ENCODE measurements around the gene RNF145. TPM values are rescaled to one million over a fixed set of nuclear protein-coding genes. Genes with fewer than 3 reads are reported as not detected.
A peak's percentile ranks its signal among the peaks of the same experiment; 100 is the strongest.
"Not testable (repeated sequence)": the region's sequence is repeated elsewhere in the genome, so short reads cannot be mapped to it uniquely, and the experiment has no call there.

Gene RNF145, protein sequence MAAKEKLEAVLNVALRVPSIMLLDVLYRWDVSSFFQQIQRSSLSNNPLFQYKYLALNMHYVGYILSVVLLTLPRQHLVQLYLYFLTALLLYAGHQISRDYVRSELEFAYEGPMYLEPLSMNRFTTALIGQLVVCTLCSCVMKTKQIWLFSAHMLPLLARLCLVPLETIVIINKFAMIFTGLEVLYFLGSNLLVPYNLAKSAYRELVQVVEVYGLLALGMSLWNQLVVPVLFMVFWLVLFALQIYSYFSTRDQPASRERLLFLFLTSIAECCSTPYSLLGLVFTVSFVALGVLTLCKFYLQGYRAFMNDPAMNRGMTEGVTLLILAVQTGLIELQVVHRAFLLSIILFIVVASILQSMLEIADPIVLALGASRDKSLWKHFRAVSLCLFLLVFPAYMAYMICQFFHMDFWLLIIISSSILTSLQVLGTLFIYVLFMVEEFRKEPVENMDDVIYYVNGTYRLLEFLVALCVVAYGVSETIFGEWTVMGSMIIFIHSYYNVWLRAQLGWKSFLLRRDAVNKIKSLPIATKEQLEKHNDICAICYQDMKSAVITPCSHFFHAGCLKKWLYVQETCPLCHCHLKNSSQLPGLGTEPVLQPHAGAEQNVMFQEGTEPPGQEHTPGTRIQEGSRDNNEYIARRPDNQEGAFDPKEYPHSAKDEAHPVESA
- 31.4 and 40.6 TPM in 2 replicates for total RNA-seq (2014; rRNA removed; shearing (Covaris generic))

DNA sequence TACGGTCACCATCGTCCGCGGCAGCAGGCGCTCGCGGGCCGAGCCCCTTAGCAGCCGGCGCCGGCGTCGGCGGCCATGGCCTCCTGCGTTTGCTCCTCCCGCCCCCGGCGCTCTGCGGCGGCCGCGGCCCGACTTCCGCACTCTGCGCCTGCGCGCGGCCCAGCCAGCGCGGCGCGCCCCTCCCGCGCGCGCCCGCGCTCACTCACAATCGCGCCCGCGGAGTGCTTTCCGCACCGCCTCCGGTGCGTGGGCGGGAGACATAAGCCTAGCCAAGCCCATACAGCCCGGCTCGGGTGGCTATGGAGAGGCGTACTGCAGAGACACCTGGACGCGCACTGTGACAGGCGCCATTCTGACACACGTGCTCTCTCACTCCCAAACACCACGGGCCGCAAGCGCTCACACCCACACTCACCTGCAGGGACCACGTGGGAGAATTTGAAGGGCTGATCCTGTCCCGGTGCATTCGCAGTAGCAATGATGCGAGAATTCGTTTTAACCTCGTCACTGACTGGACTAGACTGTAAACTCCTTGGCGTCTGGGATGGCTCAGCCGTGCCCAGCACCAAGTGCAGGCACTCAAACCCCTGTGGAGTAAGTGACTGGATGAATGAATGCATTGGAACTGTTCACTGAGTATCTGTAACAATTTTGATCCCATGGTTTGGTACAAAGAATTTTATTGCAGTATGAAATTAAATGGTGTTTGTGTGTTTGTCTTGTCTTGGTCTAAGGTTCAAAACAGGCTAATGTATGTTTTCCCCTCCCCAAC lies at the start of gene RNF145:
Gene RNF145, minus strand, starts transcription at position 116 of the 772 bp plus-strand sequence. CDS start 5,936 bp downstream, outside the sequence.
- DNase-seq (ENCODE audit: low read depth) = peak; percentile 88

DNA sequence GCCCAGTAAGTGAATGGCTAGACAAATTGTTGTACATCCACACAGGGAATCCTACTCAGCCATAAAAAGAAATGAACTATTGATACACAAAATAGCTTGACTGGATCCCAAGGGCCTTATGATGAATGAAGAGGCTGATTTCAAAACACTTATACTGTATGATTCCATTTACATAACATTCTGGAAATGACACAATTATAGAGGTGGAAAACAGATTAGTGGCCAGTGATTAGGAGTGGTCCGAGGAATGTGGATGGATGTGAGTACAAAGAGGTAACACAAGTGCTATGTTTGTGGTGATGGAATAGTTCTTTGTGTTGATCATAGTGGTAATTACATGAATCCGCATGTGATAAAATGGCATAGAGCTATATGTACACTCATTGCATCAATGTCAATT lies 49.0 kb upstream of the RNF145 start:
- no peak for DNase-seq (ENCODE audit: low read depth)

DNA sequence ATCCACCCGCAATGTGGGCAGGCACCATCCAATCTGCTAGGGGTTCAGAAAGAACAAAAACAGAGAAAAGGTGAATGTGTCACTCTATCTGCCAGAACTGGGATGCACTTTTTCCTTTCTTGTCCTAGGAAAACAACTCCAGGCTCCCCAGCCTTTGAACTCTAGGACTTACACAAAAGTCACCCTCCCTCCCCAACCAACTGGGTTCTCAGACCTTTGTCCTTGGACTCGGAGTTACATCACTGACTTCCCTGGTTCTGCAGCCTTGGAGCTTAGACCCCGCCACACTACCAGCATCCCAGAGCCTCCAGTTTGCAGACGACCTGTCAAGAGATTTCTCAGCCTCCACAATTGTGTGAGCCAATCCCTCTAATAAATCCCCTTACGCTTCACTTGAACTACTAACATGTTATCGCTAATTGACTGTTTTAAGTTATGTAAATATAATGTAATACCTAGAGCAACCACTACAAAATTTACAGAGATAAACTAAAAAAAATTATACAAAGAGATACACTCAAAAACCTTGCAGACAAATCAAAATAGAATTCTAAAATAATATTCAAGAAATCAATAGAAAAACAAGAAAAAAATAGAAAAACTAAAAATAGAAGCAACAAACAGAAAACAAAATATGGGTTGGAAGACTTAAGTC lies 48.4 kb upstream of the RNF145 start:
- no peak for DNase-seq (ENCODE audit: low read depth)

DNA sequence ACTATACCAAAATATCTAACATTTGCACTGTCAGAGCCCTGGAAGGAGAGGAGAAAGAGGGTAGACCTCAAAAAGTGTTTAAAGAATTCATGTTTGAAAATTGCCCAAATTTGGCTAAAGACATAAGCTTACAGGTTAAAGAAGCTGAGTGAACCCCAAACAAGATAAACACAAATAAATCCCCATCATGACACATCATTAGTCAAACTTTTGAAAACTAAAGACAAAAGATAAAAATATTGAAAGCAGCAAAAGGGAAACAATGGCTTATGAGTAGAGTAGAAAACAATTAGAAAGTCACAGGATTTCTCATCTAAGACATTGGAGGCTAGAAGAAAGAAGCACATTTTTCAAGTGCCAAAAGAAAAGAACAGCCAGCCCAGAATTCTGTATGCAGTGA lies 47.7 kb upstream of the RNF145 start:
- DNase-seq (ENCODE audit: low read depth) = no peak

DNA sequence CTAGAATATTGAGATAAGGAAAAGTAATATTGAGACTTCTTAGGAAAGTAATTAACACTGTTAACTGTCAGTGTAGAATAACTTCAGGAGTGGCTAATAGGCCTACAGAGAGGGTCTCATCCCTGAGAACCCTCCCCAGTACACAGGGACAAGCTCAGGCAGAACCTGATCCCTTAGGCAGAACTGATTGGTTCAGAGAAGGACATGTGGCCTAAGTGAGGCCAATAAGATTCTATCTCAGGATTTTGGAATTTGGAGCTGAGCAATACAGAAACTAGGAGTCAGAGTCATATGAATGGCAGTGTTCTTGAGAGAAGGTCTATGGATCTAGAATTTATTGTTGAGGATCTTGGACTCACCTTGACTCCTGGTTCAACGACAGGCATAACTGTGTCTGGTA lies 42.8 kb upstream of the RNF145 start:
- no peak for DNase-seq (ENCODE audit: low read depth)

DNA sequence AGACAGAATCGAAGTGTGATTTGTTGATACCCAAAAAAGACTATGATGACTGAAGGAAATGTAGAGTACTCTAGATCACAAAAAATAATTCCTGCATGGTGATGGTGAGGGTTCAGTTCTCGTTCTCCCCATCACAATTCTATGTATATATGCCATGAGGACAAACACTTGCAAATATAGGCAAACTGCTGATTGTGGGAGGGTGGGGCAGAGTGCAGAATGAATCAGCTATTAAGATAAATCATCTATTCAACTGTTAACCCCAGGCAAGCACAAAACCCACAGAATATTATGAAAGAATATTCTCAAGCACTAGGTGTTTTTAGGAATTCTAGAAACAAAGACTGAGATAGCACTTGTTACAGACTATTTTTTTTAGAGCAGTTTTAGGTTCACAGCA lies 39.8 kb upstream of the RNF145 start:
- no peak for DNase-seq (ENCODE audit: low read depth)

DNA sequence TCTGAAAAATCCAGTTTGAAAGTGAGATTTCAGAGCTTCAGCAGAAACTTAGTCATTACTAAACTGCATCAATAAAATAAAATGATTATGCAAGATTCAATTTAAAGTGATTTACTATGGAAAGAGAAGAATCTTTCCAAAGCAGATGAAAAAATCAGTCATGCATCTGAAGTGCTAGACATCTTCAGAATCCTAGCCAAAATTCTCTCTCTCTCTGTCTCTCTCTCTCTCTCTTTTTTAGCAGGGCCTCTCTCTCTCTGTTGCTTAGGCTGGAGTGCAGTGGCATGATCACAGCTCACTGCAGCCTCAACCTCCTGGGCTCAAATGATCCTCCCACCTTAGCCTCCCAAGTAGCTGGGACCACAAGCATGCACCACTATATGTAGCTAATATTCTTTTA lies 35.5 kb upstream of the RNF145 start:
- no peak for DNase-seq (ENCODE audit: low read depth)

DNA sequence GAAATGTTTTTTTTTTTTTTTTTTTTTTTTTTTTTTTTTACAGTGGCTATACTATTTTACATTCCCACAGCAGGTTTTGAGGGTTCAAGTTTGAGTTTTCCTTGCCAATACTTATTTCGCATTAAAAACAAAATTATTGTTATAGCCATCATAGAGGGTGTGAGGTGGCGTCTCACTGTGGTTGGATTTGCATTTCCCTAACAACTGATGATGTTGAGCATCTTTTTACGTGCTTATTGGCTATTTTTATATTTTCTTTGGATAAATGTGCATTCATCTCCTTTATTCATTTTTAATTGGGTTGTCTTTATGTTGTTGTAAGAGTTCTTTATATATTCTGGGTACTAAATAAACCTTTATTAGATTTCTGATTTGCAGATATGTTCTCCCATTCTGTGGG lies 34.8 kb upstream of the RNF145 start:
- no peak for DNase-seq (ENCODE audit: low read depth)

DNA sequence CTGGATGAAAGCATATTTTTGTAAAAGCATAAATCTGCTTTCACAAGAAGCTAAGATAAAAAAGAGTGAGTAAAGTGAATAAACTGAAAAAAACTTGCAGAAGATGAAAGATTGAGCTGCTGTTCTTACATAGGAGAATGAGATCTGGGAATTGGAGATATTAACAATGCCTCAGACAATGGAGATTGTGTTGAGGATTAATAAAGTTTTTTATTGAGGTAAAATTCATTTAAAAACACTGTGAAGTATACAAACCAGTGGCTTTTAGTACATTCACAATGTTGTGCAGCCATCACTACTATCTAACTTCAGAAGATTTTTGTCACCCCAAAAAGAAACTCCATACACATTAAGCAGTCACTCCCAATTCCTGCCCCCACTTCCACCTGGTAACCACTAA lies 34.0 kb upstream of the RNF145 start:
- no peak for DNase-seq (ENCODE audit: low read depth)

DNA sequence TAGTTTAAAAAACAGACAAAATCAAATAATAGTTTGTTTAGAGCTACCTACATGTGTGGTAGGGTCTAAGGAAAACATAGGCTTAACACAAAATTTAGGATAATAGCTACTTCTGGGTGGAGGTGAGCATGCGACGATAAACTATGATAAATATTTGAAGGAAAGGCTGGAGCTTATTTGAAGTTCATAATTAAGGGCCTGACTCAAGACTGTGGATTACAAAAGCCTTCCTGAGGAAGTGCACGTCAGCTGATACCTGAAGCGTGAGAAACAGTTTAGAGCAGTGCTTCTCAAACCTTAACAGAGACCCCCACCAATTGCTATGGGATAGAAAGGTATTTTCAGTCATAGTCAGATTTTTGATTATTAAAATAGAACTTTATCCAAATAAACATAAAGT lies 33.3 kb upstream of the RNF145 start:
- peak; percentile 46 for DNase-seq (ENCODE audit: low read depth)

DNA sequence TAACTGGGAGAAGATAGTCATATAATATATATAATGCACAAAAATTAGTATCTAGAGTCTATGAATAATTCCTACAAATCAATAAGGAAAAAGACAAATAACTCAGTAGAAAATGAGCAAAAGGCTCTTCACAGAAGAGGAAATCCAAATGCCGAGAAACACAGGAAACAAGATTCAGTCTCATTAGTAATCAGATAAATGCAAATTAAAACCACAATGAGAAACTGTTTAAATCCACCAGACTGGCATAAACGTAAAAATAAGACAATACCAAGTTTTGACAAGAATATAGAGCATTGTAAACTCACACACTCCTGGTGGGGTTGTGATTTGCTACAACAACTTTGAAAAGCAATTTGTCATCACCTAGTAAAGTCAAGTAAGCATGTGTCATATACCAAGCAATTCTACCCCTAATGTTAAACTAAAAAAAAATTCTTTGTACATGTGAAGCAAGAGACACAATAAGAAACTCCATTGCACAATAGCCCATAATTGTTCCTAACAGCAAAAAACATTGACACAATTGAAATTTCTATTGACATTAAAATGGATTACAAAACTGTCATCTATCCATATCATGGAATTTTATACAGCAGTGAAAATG lies 32.7 kb upstream of the RNF145 start:
- DNase-seq (ENCODE audit: low read depth) = no peak

DNA sequence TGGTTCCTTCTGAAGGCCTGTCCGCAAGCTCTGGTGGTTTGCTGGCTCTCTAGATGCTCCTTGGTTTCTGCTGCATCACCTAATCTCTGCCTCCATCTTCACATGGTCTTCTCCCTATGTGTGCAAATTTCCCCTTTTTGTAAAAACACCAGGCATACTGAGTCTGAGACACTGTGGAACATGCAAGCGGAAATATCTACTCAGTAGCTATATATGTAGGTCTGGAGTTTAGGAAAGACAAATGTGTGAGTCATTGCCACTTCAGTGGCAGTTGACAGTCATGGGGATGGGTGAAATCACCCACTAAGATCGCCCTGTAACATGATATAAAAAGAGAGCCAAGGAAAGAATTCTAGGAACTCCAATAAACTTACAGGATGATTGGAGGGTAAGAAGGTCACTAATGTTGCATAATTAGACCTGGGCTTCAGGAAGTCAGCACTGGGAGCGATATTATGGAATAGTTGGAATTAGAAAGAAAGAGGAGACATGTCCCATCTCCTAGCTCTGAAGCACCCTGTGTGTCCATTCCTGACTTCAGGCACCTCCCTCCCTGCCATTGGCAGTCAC lies 31.0 kb upstream of the RNF145 start:
- DNase-seq (ENCODE audit: low read depth) = peak; percentile 88

DNA sequence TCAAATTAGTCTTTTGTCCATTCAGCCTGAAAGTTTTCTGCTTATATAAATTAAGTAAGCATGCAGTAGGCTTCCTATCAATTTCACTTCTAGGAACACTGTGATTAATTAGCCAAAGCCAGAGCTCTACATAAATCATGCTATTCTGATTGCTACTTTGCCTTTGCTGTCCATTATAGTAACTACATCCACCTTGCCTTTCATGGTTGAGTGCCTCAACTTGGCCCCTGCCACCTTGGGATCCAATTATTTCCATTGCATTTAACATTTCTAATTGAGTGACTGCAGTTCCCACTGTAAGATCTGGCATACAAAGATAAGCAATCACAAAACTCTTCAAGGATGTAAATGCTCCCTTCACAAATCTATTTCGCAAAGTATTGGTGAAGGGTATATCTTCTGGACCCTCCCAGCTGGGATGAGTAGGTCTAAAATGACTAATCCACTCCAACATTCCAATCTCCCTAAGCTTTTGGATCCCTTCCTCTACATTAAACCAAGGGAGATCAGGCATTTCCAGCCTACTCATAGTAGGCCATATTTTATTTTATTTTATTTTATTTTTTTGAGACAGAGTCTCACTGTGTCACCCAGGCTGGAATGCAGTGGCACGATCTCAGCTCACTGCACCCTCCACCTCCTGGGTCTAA lies 26.6 kb upstream of the RNF145 start:
- not testable (repeated sequence) for DNase-seq (ENCODE audit: low read depth)

DNA sequence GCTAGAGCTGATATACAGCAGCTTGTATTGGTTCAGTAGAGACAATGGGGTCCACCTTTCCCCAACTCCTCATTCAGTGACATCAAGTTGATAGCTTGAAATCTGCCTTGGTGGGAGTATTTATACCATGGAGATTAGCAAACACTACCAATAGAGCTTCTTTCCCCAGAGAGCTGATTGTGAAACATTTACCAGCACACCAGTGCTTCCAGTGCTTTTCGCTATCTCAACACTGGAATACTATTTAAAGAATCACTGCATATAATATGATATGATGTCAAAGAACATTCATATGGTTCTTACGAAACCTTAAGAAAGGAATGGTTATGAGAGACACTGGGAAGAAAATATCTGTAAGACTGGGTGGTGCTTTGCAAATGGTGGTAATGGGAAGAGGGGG lies 21.8 kb upstream of the RNF145 start:
- DNase-seq (ENCODE audit: low read depth) = no peak

DNA sequence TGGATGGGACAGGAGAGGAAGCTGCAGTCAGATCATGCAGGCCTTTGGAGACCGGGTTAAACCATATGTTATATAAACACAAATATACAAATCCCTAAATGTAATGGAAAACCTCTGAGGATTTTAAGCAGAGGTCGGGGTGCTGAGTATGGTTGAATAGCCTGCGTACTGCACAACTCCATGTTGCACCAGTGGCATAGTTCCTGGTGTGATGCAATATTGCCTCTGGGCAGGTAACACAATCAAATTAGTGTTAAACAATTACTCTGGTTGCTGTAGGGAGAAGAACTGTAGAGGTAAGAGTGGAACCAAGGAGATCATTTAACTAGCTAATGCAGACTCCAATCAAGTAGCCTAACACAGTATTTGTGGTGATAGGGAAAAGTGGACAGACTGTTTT lies 21.3 kb upstream of the RNF145 start:
- DNase-seq (ENCODE audit: low read depth) = no peak

DNA sequence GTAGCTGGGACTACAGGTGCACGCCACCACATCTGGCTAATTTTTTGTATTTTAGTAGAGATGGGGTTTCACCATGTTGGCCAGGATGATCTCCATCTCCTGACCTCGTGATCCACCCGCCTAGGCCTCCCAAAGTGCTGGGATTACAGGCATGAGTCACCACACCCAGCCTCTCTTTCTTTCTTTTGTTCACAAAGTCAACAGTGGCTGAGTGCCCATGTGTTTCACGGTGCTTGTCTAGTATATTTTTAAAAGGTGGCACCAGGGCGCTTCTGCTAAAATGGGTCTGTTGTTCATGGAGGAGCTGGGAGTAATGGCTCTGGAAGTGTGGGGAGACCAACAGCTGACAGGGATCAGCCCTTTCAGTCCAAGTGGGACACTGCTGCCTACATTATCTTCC lies 18.7 kb upstream of the RNF145 start:
- DNase-seq (ENCODE audit: low read depth) = peak; percentile 45

DNA sequence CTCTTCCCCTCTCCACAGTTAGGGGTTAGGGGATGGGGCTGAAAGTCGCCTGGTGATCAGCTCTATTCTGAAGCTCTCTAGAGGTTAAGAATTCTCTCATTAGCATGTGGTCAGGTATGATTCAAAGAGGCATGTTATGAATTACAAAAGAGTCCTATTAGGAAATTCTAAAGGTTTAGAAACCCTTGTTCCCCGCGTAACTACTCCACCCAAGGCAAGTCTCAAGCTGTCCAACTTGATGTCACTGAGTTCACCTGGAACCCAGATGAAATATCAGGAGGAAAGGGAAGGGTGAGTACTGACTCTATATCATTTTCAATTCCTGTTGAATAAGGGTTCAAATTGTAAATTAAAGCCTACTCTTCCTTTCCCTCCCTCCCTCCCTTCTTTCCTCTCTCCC lies 18.1 kb upstream of the RNF145 start:
- DNase-seq (ENCODE audit: low read depth) = no peak

DNA sequence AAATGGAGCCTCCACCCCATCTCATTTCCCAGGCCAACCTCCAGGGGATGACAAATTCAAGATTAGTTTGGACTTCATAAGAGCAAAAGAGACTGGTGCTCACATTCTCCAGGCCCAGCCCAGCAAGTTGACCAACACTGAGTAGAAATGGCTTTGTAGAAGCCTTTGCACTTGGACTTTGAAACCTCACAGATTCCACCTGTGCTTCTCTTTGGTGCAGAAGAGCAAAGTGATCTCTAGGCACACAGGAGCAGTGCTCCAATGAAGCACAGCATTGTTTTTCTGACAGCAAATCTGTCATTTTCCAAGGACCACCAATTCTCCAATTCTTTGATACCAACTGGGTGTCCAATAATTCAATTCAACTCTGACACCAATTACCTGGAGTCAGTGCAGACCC lies 17.1 kb upstream of the RNF145 start:
- no peak for DNase-seq (ENCODE audit: low read depth)

DNA sequence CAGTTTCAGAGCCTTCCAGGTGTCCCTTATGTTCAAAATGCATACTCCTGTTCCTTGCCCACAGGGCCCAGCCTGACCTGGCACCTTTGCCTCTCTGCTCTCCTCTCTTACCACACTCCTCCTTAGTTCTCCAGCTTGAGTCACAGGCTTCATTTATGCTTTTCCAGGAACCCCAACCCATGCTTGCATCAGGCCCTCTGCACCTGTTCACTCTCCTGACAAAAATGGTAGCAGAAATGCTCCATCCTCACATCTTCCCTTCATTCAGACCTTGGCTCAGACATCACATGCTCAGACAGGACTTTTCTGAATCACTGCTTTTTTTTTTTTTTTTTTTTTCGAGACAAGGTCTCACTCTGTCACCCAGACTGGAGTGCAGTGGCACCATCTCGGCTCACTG lies 15.1 kb upstream of the RNF145 start:
- no peak for DNase-seq (ENCODE audit: low read depth)

DNA sequence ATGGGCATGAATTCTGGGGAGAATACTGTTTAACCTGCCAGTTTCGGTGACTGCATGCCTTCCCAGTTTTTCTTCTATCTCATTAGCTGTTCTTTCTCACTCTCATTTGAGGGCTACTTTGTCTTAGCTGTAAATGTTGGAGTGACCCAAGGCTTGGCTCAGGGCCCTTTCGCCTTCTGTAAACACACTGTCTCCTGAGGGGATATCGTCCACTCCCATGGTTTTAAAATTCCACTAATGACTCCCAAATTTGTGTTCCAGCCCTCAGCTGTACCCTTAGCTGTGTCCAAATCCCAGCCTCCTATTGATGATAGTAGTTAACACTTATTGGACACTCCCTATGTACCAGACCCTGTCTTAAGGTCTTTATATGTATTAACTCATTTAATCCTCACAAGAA lies 14.1 kb upstream of the RNF145 start:
- no peak for DNase-seq (ENCODE audit: low read depth)

DNA sequence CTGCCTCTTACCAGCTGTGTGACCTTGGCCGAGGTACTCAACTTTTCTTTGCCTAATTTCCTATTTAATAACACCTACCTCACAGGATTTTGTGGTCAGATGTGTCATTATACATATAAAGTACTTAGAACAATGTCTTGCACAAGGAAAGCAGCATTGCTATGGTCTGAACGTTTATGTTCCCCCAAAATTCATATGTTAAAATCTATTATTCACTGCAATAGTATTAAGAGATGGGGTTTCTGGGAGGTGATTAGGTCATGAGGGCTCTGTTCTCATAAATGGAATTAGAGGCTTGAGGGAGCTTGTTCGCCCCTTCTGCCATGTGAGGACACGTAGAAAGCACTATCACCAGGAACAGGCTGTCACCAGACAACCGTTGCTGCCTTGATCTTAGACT lies 10.9 kb upstream of the RNF145 start:
- peak; percentile 3 for DNase-seq (ENCODE audit: low read depth)
